ENCODE data around the gene NUP62. TPM values are rescaled to one million over a fixed set of nuclear protein-coding genes. Genes with fewer than 3 reads are reported as not detected.

Gene NUP62
- total RNA-seq, 4 donors from 2014 or later = 34.5 to 40.1 (median 34.9) TPM

- TF ChIP-seq CTCF (IDR thresholded peaks at IDR 0.05) (no peak), POLR2A (IDR thresholded peaks at IDR 0.05) (no peak)
- no peak overlapping the region for H3K27ac ChIP-seq
- intact Hi-C loops (cut with DNase I) = no loop called here
- peaks cover 0 to 21% (median 0%) of the 10 kb centered on the region in 4 donors for H3K27me3 ChIP-seq
- no peak for DNase-seq
- H3K4me3 ChIP-seq = no peak overlapping the region
- H3K4me1 ChIP-seq = peaks cover 10 to 31% (median 11%) of the 10 kb centered on the region in 3 donors
- no peaks in the 10 kb centered on the region for H3K9me3 ChIP-seq
- peaks cover 15 to 52% (median 17%) of the 10 kb centered on the region in 3 donors for H3K36me3 ChIP-seq
- WGBS, 2 donors = 100% methylated on average over 3 of the region's 18 CpGs
These were observed 40.8 kb downstream of the NUP62 start for GRCh38 chr19:49888510-49888824.

- Histone ChIP-seq H3K36me3 (peaks cover 20 to 58% (median 23%) of the 10 kb centered on the region in 3 donors), H3K4me1 (peaks cover 10 to 31% (median 11%) of the 10 kb centered on the region in 3 donors), H3K27ac (no peak overlapping the region), H3K4me3 (no peak overlapping the region), H3K27me3 (peaks cover 0 to 21% (median 0%) of the 10 kb centered on the region in 4 donors), H3K9me3 (peaks cover 0 to 1% (median 0%) of the 10 kb centered on the region in 3 donors)
- DNase-seq = no peak
- intact Hi-C loops (cut with DNase I) = no loop called here
- 74 to 88% methylated on average over 19 to 21 of the region's 54 CpGs for WGBS, 2 donors
- TF ChIP-seq CTCF (IDR thresholded peaks at IDR 0.05) = no peak
- TF ChIP-seq POLR2A (IDR thresholded peaks at IDR 0.05) = no peak
These were observed 41.4 kb downstream of the NUP62 start for GRCh38 chr19:49887665-49888509.

- Histone ChIP-seq H3K4me1 (peaks cover 10 to 31% (median 11%) of the 10 kb centered on the region in 3 donors), H3K4me3 (no peak overlapping the region), H3K9me3 (peaks cover 0 to 6% (median 0%) of the 10 kb centered on the region in 3 donors), H3K27me3 (peaks cover 0 to 14% (median 0%) of the 10 kb centered on the region in 4 donors), H3K27ac (no peak overlapping the region), H3K36me3 (peaks cover 28 to 65% (median 30%) of the 10 kb centered on the region in 3 donors)
- TF ChIP-seq POLR2A (IDR thresholded peaks at IDR 0.05) (no peak), CTCF (IDR thresholded peaks at IDR 0.05) (no peak)
- intact Hi-C loops (cut with DNase I) = no loop called here
- DNase-seq = no peak
- 66 to 84% methylated on average over 14 to 17 of the region's 23 CpGs for WGBS, 2 donors
These were observed 42.2 kb downstream of the NUP62 start for GRCh38 chr19:49887037-49887664.

DNA sequence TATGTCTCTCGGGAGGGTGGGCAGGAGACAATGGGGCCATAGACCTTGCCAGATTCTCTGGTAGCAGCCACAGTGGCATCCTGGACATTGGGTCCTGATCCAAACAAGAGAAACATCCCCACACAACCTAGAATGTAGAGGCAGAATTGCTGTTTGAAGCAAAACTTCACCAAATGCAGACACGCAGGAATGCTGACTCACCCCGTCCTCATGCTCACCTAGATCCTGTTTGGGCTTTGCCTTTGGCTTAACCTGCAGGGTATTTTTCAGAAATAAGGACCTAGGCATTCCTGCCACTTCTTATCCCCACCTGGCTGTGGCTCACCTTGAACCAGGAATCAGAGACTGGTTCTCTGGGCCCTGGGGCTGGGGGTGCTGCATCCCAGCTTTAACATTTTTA is 44.5 kb downstream of the NUP62 start:
- Histone ChIP-seq H3K9me3 (peaks cover 0 to 6% (median 0%) of the 10 kb centered on the region in 3 donors), H3K4me1 (peaks cover under 1 to 16% (median under 1%) of the 10 kb centered on the region in 3 donors), H3K27me3 (no peaks in the 10 kb centered on the region), H3K4me3 (no peak overlapping the region), H3K36me3 (peaks cover 45 to 89% (median 53%) of the 10 kb centered on the region in 3 donors), H3K27ac (no peak overlapping the region)
- intact Hi-C loops (cut with DNase I) = no loop called here
- TF ChIP-seq POLR2A (IDR thresholded peaks at IDR 0.05) (no peak), CTCF (IDR thresholded peaks at IDR 0.05) (no peak)
- DNase-seq = no peak
- WGBS, 2 donors = 50 to 77% methylated on average over 2 to 3 of the region's 3 CpGs

DNA sequence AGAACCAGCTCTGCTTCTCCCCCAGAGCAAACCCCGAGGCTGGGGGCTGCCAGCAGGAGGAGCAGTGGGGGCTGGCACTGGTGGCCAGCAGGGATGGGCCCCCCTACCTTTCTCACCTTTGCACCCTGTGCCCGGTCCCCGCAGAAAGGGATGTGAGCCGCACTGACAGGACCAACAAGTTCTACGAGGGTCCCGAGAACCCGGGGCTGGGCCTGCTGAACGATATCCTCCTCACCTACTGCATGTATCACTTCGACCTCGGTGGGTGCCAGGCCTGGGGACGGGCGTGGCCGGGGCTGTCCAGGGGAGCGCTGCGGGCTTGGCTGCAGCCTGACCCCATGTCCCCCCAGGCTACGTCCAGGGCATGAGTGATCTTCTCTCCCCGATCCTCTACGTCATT is 45.2 kb downstream of the NUP62 start:
- DNase-seq = no peak
- Histone ChIP-seq H3K4me3 (no peak overlapping the region), H3K27me3 (no peaks in the 10 kb centered on the region), H3K9me3 (peaks cover 0 to 6% (median 0%) of the 10 kb centered on the region in 3 donors), H3K36me3 (peaks cover 45 to 96% (median 58%) of the 10 kb centered on the region in 3 donors), H3K4me1 (peaks cover 0 to 12% (median 2%) of the 10 kb centered on the region in 3 donors), H3K27ac (no peak overlapping the region)
- intact Hi-C loops (cut with DNase I) = no loop called here
- 95 to 100% methylated on average over 10 to 15 of the region's 18 CpGs for WGBS, 2 donors
- TF ChIP-seq CTCF (IDR thresholded peaks at IDR 0.05) (no peak), POLR2A (IDR thresholded peaks at IDR 0.05) (no peak)
